ENCODE measurements around the gene ARHGEF11. TPM values are rescaled to one million over a fixed set of nuclear protein-coding genes. Genes with fewer than 3 reads are reported as not detected.

ARHGEF11 gene
- total RNA-seq, 1 experiment from 2014 or later: 31.5 TPM

DNA sequence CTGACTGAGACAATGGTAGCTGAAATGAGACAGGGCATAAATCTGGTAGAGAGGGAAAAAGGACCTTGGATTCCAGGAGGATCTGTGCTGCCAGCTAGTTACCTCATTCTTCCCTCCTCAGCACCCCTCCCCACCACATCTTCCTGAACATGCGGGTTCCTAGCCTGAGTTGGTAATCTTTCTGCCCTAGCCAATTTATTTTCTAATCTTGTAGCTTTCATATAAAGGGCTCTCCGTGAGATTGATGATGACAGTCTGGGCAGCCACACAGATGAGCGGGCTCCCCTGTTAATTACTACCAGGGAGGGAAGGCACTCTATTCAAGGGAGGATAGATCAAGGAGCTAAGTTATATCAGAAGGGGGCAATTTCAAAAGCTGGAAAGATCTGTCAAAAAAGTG lies 20.2 kb downstream of the ARHGEF11 start:
- Histone ChIP-seq H3K9me2 (ENCODE audit: insufficient read depth) (no peaks in the 10 kb centered on the region), H4K20me1 (ENCODE audit: insufficient read depth) (peaks cover 5% of the 10 kb centered on the region; the same call in 1 of the 2 replicates), H3K79me2 (ENCODE audit: low read depth) (peaks cover 35% of the 10 kb centered on the region), H3K27ac (no peak overlapping the region), H3K27me3 (ENCODE audit: insufficient read depth, low read depth) (no peaks in the 10 kb centered on the region), H3F3A (ENCODE audit: insufficient read depth, low read depth) (no peaks in the 10 kb centered on the region), H3K9me3 (ENCODE audit: insufficient read depth, low read depth) (peaks cover 23% of the 10 kb centered on the region), H3K4me2 (no peak overlapping the region), H3K4me1 (replicated peaks; ENCODE audit: insufficient read depth) (no peaks in the 10 kb centered on the region), H3K36me3 (ENCODE audit: low read depth) (0 out of 2 replicates have a peak, but pooled peaks cover 10% of the 10 kb centered on the region), H2AFZ (no peak overlapping the region), H3K4me3 (no peak overlapping the region)
- CTCF ChIA-PET: no interaction called here
- POLR2A ChIA-PET (ENCODE audit: unreplicated experiment): no interaction called here
- BruUV-seq (replicated peaks): no TSS peak
- TF ChIP-seq CTCF (conservative IDR thresholded peaks at IDR 0.05) (no peak), EZH2 (IDR thresholded peaks at IDR 0.05; ENCODE audit: low read depth) (no peak)
- intact Hi-C loops (cut with micrococcal nuclease; ENCODE audit: unreplicated experiment): no loop called here
- DNase-seq: no peak

DNA sequence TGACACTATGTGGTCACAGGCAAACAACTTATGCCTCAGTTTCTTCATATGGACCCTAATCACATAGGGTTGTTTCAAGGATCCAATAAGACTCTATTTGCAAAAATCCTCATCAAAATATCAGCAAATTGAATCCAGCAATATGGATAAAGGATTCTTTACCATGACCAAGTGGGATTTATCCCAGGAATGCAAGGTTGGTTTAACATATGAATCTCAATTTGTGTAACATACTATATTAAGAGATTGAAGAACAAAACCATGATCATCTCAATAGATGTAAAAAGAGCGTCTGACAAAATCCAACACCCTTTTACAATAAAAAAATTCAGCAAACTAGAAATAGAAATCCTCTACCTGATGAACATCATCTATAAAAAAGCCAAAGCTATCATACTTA lies 23.9 kb downstream of the ARHGEF11 start:
- Histone ChIP-seq H3K9me2 (ENCODE audit: insufficient read depth) (no peaks in the 10 kb centered on the region), H4K20me1 (ENCODE audit: insufficient read depth) (peaks cover 5% of the 10 kb centered on the region), H3K79me2 (ENCODE audit: low read depth) (peaks cover 42% of the 10 kb centered on the region), H2AFZ (no peak overlapping the region), H3K4me1 (replicated peaks; ENCODE audit: insufficient read depth) (no peaks in the 10 kb centered on the region), H3K4me2 (no peak overlapping the region), H3K36me3 (ENCODE audit: low read depth) (0 out of 2 replicates have a peak, but pooled peaks cover 10% of the 10 kb centered on the region), H3K4me3 (no peak overlapping the region), H3K9me3 (ENCODE audit: insufficient read depth, low read depth) (peaks cover 30% of the 10 kb centered on the region), H3F3A (ENCODE audit: insufficient read depth, low read depth) (no peaks in the 10 kb centered on the region), H3K27me3 (ENCODE audit: insufficient read depth, low read depth) (no peaks in the 10 kb centered on the region), H3K27ac (no peak overlapping the region)
- TF ChIP-seq EZH2 (IDR thresholded peaks at IDR 0.05; ENCODE audit: low read depth) (no peak), CTCF (conservative IDR thresholded peaks at IDR 0.05) (no peak)
- no TSS peak for BruUV-seq (replicated peaks)
- CTCF ChIA-PET: no interaction called here
- intact Hi-C loops (cut with micrococcal nuclease; ENCODE audit: unreplicated experiment): no loop called here
- POLR2A ChIA-PET (ENCODE audit: unreplicated experiment): no interaction called here
- no peak for DNase-seq

GRCh38 chr1:157019457-157019856 lies 26.1 kb downstream of the ARHGEF11 start:
- ChIA-PET POLR2A (ENCODE audit: unreplicated experiment) (no interaction called here), CTCF (no interaction called here)
- 0 out of 2 replicates have a peak, but pooled peaks cover 10% of the 10 kb centered on the region for H3K36me3 ChIP-seq (ENCODE audit: low read depth)
- H3K27me3 ChIP-seq (ENCODE audit: insufficient read depth, low read depth): no peaks in the 10 kb centered on the region
- TF ChIP-seq EZH2 (IDR thresholded peaks at IDR 0.05; ENCODE audit: low read depth): no peak
- no peak for TF ChIP-seq CTCF (conservative IDR thresholded peaks at IDR 0.05)
- H3K4me3 ChIP-seq: no peak overlapping the region
- peaks cover 5% of the 10 kb centered on the region for H4K20me1 ChIP-seq (ENCODE audit: insufficient read depth)
- peaks cover 42% of the 10 kb centered on the region for H3K79me2 ChIP-seq (ENCODE audit: low read depth)
- intact Hi-C loops (cut with micrococcal nuclease; ENCODE audit: unreplicated experiment): no loop called here
- DNase-seq: no peak
- no peaks in the 10 kb centered on the region for H3K4me1 ChIP-seq (replicated peaks; ENCODE audit: insufficient read depth)
- no peaks in the 10 kb centered on the region for H3F3A ChIP-seq (ENCODE audit: insufficient read depth, low read depth)
- H3K9me2 ChIP-seq (ENCODE audit: insufficient read depth): no peaks in the 10 kb centered on the region
- no peak overlapping the region for H2AFZ ChIP-seq
- H3K9me3 ChIP-seq (ENCODE audit: insufficient read depth, low read depth): peaks cover 30% of the 10 kb centered on the region
- BruUV-seq (replicated peaks): no TSS peak
- no peak overlapping the region for H3K4me2 ChIP-seq
- no peak overlapping the region for H3K27ac ChIP-seq
